Ishikawa (cell line): ENCODE data around the gene MRPL40.

Experiments used
- CEBPB ChIP-seq: IDR thresholded peaks from 2 replicates; pipeline ENCODE4 v1.6.1; 2012
- CREB1 ChIP-seq: IDR thresholded peaks from 2 replicates; pipeline ENCODE4 v1.6.1; 2012; ENCODE audit warnings: low read depth
- EGR1 ChIP-seq: IDR thresholded peaks from 2 replicates; pipeline ENCODE4 v1.6.1; 2012
- EP300 ChIP-seq: IDR thresholded peaks from 2 replicates; pipeline ENCODE4 v1.6.1; 2012; ENCODE audit warnings: borderline replicate concordance
- FOXM1 ChIP-seq: IDR thresholded peaks from 2 replicates; pipeline ENCODE4 v1.6.1; 2012; ENCODE audit warnings: low read depth, borderline replicate concordance
- MAX ChIP-seq: IDR thresholded peaks from 2 replicates; pipeline ENCODE4 v1.6.1; 2012
- NFIC ChIP-seq: IDR thresholded peaks from 2 replicates; pipeline ENCODE4 v1.6.1; 2012
- RAD21 ChIP-seq: IDR thresholded peaks from 2 replicates; pipeline ENCODE4 v1.6.1; 2012; ENCODE audit warnings: low read depth
- TAF1 ChIP-seq: IDR thresholded peaks from 2 replicates; pipeline ENCODE4 v1.6.1; 2012; ENCODE audit warnings: low read depth, mild to moderate bottlenecking
- TCF12 ChIP-seq: IDR thresholded peaks from 2 replicates; pipeline ENCODE4 v1.6.1; 2012; ENCODE audit warnings: low read depth
- TEAD4 ChIP-seq: IDR thresholded peaks from 2 replicates; pipeline ENCODE4 v1.6.1; 2012
- USF1 ChIP-seq: IDR thresholded peaks from 2 replicates; pipeline ENCODE4 v1.6.1; 2012
- YY1 ChIP-seq: IDR thresholded peaks from 2 replicates; pipeline ENCODE4 v1.6.1; 2012; ENCODE audit warnings: low read depth
- ZBTB7A ChIP-seq: IDR thresholded peaks from 2 replicates; pipeline ENCODE4 v1.6.1; 2012; ENCODE audit warnings: low read depth
- TF ChIP-seq, protein P1 (sequence below): IDR thresholded peaks from 2 replicates; pipeline ENCODE4 v1.6.1; 2012; ENCODE audit warnings: low read depth, mild to moderate bottlenecking

Gene MRPL40

DNA sequence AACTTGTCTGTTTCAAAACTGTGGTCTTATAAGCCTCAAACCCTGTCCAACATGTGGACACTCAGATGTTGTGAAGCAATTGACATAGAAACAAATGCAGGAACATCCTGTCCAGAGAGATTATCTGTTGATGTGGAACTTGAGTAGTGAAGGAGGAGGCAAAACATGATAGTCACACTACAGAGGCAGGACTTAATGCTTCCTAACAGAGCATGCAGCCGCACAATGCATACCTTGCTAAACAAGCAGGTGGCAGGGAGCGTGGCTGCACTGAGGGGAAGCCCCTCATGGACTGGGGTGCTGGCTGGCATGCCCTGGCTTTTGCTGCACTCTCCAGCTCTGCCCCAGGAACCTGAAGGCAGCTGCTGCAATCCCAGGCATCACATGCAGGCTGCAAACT lies 9.8 kb downstream of the MRPL40 start:
- no peak for TF ChIP-seq NFIC
- TF ChIP-seq TCF12 = no peak
- TF ChIP-seq ZBTB7A = no peak
- no peak for TF ChIP-seq CREB1
- no peak for TF ChIP-seq CEBPB
- TF ChIP-seq USF1 = no peak

- TF ChIP-seq CEBPB (no peak), EGR1 (no peak), FOXM1 (no peak), TAF1 (no peak), MAX (no peak), YY1 (no peak), ZBTB7A (no peak)
These were observed 11.3 kb downstream of the MRPL40 start for GRCh38 chr22:19443544-19444211.

DNA sequence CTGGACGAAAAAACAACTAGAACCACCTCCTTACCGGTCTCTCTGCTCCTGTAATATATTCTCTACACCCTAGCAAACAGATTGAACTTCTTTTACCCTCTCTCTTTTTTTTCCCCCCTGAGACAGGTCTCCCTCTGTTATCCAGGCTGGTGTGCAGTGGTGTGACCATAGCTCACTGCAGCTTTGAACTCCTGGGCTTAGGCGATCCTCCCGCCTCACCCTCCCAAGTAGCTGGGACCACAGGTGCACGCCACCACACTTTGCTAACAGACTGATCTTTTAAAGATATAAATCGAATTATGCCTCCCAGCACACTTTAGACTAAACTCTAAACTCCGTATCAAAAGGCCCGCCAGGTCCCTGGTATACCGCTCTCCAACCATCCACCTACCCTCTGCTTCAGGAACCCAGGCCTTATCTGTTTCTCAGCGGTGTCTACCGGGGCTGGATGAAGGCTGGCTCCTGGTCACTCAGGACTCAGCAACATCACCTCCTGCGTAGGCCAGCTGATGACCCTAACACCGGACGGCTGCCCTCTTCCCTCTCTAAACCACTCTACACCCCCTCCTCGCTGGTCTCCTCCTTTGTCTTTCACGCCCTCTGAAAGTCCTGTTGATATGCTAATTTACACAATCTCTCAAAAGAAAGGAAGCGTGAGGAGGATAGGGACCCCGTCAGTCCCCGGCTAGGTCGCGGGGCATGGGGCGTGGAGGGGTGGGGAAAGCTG lies 14.4 kb downstream of the MRPL40 start:
- TF ChIP-seq YY1 = no peak
- TF ChIP-seq FOXM1 = no peak
- no peak for TF ChIP-seq ZBTB7A

GRCh38 chr22:19447330-19448075 lies 15.2 kb downstream of the MRPL40 start, which contains the start of gene C22orf39:
Gene C22orf39, minus strand, starts transcription at chr22:19447711. Its CDS starts 23 bp downstream, at chr22:19447688.
- TF ChIP-seq CEBPB = no peak
- TF ChIP-seq ZBTB7A = peak; percentile 98
- peak; percentile 94 for TF ChIP-seq YY1
- no peak for TF ChIP-seq TEAD4
- no peak; the same call in 1 of the 2 replicates for TF ChIP-seq EGR1
- no peak; the same call in 1 of the 2 replicates for TF ChIP-seq TCF12
- TF ChIP-seq FOXM1 = no peak
- TF ChIP-seq EP300 = no peak
- TF ChIP-seq, protein P1, sequence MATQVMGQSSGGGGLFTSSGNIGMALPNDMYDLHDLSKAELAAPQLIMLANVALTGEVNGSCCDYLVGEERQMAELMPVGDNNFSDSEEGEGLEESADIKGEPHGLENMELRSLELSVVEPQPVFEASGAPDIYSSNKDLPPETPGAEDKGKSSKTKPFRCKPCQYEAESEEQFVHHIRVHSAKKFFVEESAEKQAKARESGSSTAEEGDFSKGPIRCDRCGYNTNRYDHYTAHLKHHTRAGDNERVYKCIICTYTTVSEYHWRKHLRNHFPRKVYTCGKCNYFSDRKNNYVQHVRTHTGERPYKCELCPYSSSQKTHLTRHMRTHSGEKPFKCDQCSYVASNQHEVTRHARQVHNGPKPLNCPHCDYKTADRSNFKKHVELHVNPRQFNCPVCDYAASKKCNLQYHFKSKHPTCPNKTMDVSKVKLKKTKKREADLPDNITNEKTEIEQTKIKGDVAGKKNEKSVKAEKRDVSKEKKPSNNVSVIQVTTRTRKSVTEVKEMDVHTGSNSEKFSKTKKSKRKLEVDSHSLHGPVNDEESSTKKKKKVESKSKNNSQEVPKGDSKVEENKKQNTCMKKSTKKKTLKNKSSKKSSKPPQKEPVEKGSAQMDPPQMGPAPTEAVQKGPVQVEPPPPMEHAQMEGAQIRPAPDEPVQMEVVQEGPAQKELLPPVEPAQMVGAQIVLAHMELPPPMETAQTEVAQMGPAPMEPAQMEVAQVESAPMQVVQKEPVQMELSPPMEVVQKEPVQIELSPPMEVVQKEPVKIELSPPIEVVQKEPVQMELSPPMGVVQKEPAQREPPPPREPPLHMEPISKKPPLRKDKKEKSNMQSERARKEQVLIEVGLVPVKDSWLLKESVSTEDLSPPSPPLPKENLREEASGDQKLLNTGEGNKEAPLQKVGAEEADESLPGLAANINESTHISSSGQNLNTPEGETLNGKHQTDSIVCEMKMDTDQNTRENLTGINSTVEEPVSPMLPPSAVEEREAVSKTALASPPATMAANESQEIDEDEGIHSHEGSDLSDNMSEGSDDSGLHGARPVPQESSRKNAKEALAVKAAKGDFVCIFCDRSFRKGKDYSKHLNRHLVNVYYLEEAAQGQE = no peak
- peak; percentile 95 for TF ChIP-seq TAF1
- peak; percentile 63 for TF ChIP-seq CREB1
- peak; percentile 85 for TF ChIP-seq USF1
- TF ChIP-seq MAX = peak; percentile 35; the same call in 1 of the 2 replicates
- TF ChIP-seq RAD21 = no peak
- TF ChIP-seq NFIC = no peak

GRCh38 chr22:19448076-19448607 lies 15.8 kb downstream of the MRPL40 start:
- no peak for TF ChIP-seq FOXM1

DNA sequence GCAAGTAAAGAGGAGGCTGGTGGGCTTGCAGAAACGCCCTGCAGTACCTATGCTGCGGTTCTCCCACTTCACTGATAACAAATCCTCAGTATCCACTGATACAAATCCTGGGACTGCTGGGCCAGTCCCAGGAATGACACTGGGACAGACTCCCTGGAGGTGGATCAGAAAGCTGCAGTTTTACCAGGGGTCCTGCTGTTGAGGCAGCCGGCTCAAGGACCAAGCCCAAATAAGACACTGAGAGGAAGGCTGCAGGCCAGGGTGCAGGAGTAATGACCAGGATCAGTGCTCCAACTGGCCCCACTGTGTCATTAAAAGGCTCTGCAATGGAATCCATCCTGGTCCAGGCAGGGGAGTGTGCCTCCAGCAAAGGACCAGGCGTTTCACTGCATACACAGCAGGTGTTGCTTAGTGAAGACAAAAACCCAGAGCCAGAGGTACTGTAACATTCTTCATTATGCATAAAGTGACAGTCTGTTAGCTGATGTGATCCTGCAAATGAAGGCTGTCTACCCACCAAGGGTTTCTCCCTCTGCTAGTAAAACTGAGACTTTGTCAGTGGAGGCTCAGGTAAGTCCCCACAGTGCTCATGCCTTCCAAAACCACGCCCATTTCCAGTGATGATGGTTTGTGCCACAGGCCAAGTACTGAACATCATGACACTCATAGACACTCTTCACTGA lies 16.5 kb downstream of the MRPL40 start:
- TF ChIP-seq EP300 (no peak), TCF12 (no peak), YY1 (no peak), ZBTB7A (no peak), TAF1 (no peak), MAX (no peak), NFIC (no peak), CEBPB (no peak)
- TF ChIP-seq, protein P1 = no peak
